Pancreas (tissue), 10 donors: Measurements from ENCODE around the gene SOCS3. TPM values are rescaled to one million over a fixed set of nuclear protein-coding genes. Genes with fewer than 3 reads are reported as not detected.
"Not testable (repeated sequence)": the region's sequence is repeated elsewhere in the genome, so short reads cannot be mapped to it uniquely, and the experiment has no call there.

ENCODE experiments used
- ATAC-seq, 4 donors: fragments of 200-7000 bp; cut with Tn5 transposase; one replicate each; pipeline versions ENCODE4 v1.8.0 to v1.9.1; 2020; ENCODE audit warnings: mild to moderate bottlenecking in 4 of 4, moderate library complexity in 4 of 4
- DNase-seq, 6 donors: peaks; one replicate each; pipeline ENCODE4 v3.0.0-alpha.2; 2020
- FAIRE-seq: peaks from 2 replicates; lab custom pipeline; 2012; peaks lifted over from hg19 to GRCh38; lab: Jason Lieb, UNC
- H3K27ac ChIP-seq, 4 donors: fragments of 200-600 bp; sonication (generic); 1 replicate in 3 of 4; 2 replicates in 1 of 4; pipeline versions ENCODE4 v1.5.0 to v1.8.0; 2020
- H3K27me3 ChIP-seq, 4 donors: fragments of 200-600 bp; one replicate each; pipeline ENCODE4 v1.8.0; 2021
- H3K36me3 ChIP-seq, 3 donors: fragments of 200-600 bp; sonication (generic) in 1 of 3; one replicate each; pipeline versions ENCODE4 v1.5.0 to v1.8.0; 2020 to 2021
- H3K4me1 ChIP-seq, 3 donors: fragments of 200-600 bp; one replicate each; pipeline ENCODE4 v1.8.0; 2021
- H3K4me3 ChIP-seq, 4 donors: fragments of 200-600 bp; sonication (generic) in 2 of 4; one replicate each; pipeline versions ENCODE4 v1.5.0 to v1.8.0; 2020 to 2021
- H3K9me3 ChIP-seq, 4 donors: fragments of 200-600 bp; one replicate each; pipeline ENCODE4 v1.8.0; 2021
- CTCF ChIP-seq, 4 donors: fragments of 200-600 bp; sonication (generic) in 3 of 4; IDR thresholded peaks; one replicate each; pipeline versions ENCODE4 v1.5.0 to v1.8.0; 2021; ENCODE audit warnings: antibody characterized with exemption in 4 of 4
- WGBS, 2 donors: extraction: QIAGEN DNeasy Blood & Tissue Kit; methylation state at CpG; one replicate each; pipeline ENCODE4 v1.1.7; 2013; 5-methylcytosine and 5-hydroxymethylcytosine counted together
- intact Hi-C, 3 donors: fragments of 100-400 bp; cut with DNase I; formaldehyde crosslinking; loops; one replicate each; pipeline versions ENCODE4 v1.11.1 to v1.14.2; 2022
- polyA plus RNA-seq, 2 donors: library from polyadenylated mRNA; stranded (reverse); fragments of 200-250 nt; gene quantifications; one replicate each; pipeline ENCODE4 v1.2.3, GENCODE V29; 2013
- total RNA-seq, 6 donors: library from RNA; stranded (reverse); fragmentation: NEBNext Ultra II Directional in 4 of 6; extraction: Animal tissue kit (Norgen Biotek cat#: 25700) in 4 of 6; gene quantifications; one replicate each; pipeline versions ENCODE4 v1.2.1 to v1.2.4, GENCODE V29; 2021 to 2023
- donor health status: healthy with polysubstance abuse.
- donor health status: DM: no; HTN: no; CAD: no; lungs with moderate emphysema.
- donor health status: DM: no; HTN: no; CAD: no.
- donor health status: control.
- donor health status: control.
- donor health status: Bipolar disorder and iron deficiency.
- donor health status: DM: yes; HTN: yes; CAD: no.
- donor health status: DM: no; HTN: no; CAD: no.
- donor health status: DM: no; HTN: no; CAD: no.
- donor health status: DM: yes; HTN: yes; CAD: no.

Gene SOCS3
- total and polyA plus RNA-seq, 8 donors: 5.7 to 53.3 (median 22.8) TPM

GRCh38 chr17:78332991-78333390 is 26.9 kb downstream of the SOCS3 start:
- no peaks in the 10 kb centered on the region for H3K27me3 ChIP-seq
- DNase-seq (no peak), FAIRE-seq (no peak), ATAC-seq (no peak)
- H3K4me3 ChIP-seq: no peak overlapping the region
- H3K36me3 ChIP-seq: no peaks in the 10 kb centered on the region
- no peaks in the 10 kb centered on the region for H3K4me1 ChIP-seq
- no peak for TF ChIP-seq CTCF (IDR thresholded peaks at IDR 0.05)
- intact Hi-C loops: no loop called here
- no peak overlapping the region for H3K27ac ChIP-seq
- H3K9me3 ChIP-seq: no peaks in the 10 kb centered on the region
- 62 to 71% methylated on average over 4 of the region's 4 CpGs for WGBS, 2 donors

GRCh38 chr17:78331355-78331754 is 28.5 kb downstream of the SOCS3 start:
- FAIRE-seq, H3K27ac ChIP-seq, H3K27me3 ChIP-seq, H3K4me1 ChIP-seq, ATAC-seq, H3K36me3 ChIP-seq, H3K4me3 ChIP-seq, H3K9me3 ChIP-seq, DNase-seq, intact Hi-C loops: not testable (repeated sequence)
- WGBS, 2 donors: 83 to 84% methylated on average over 12 of the region's 12 CpGs

GRCh38 chr17:78330570-78331224 is 29.2 kb downstream of the SOCS3 start:
- no peak overlapping the region for H3K4me3 ChIP-seq
- H3K27ac ChIP-seq: no peak overlapping the region
- H3K9me3 ChIP-seq: no peaks in the 10 kb centered on the region
- TF ChIP-seq CTCF (IDR thresholded peaks at IDR 0.05): no peak
- FAIRE-seq: no peak
- H3K36me3 ChIP-seq: no peaks in the 10 kb centered on the region
- peak in 3 of 4 donors; percentile 22 to 66 (median 60) for ATAC-seq
- 57 to 62% methylated on average over 13 of the region's 13 CpGs for whole genome bisulfite sequencing, 2 donors
- intact Hi-C loops: no loop called here
- DNase-seq: no peak
- H3K4me1 ChIP-seq: no peaks in the 10 kb centered on the region
- H3K27me3 ChIP-seq: no peaks in the 10 kb centered on the region

GRCh38 chr17:78329263-78330059 is 30.4 kb downstream of the SOCS3 start:
- H3K27ac ChIP-seq: no peak overlapping the region
- H3K4me3 ChIP-seq: no peak overlapping the region
- no peak for FAIRE-seq
- no peak for DNase-seq
- 80 to 91% methylated on average over 16 of the region's 16 CpGs for WGBS, 2 donors
- no peaks in the 10 kb centered on the region for H3K36me3 ChIP-seq
- ATAC-seq: peak in 1 of 4 donors; percentile 13
- intact Hi-C loops: no loop called here
- no peaks in the 10 kb centered on the region for H3K4me1 ChIP-seq
- no peaks in the 10 kb centered on the region for H3K27me3 ChIP-seq
- no peak for TF ChIP-seq CTCF (IDR thresholded peaks at IDR 0.05)
- no peaks in the 10 kb centered on the region for H3K9me3 ChIP-seq

GRCh38 chr17:78327880-78328279 is 32.0 kb downstream of the SOCS3 start:
- Histone ChIP-seq H3K9me3 (no peaks in the 10 kb centered on the region), H3K4me3 (no peak overlapping the region), H3K27me3 (no peaks in the 10 kb centered on the region), H3K27ac (no peak overlapping the region), H3K36me3 (no peaks in the 10 kb centered on the region), H3K4me1 (no peaks in the 10 kb centered on the region)
- DNase-seq (no peak), FAIRE-seq (no peak), ATAC-seq (no peak)
- intact Hi-C loops: no loop called here
- no peak for TF ChIP-seq CTCF (IDR thresholded peaks at IDR 0.05)
- 87 to 92% methylated on average over 5 of the region's 5 CpGs for WGBS, 2 donors
